Neural progenitor cell (in vitro differentiated cells): ENCODE measurements around the gene MID1. TPM values are rescaled to one million over a fixed set of nuclear protein-coding genes. Genes with fewer than 3 reads are reported as not detected.

Experiments used
- DNase-seq: peaks from one replicate; pipeline ENCODE4 v3.0.0-alpha.2; 2016; ENCODE audit warnings: low spot score
- H2AFZ ChIP-seq: fragments of 200-600 bp; sonication (generic); replicated peaks from 2 replicates; pipeline ENCODE4 v1.6.1; 2016; ENCODE audit warnings: antibody characterized with exemption
- H3F3A ChIP-seq: fragments of 200-600 bp; sonication (generic); 2 replicates; pipeline ENCODE4 v1.6.1; 2016; ENCODE audit warnings: antibody characterized with exemption, low read depth
- H3K27ac ChIP-seq: fragments of 200-600 bp; sonication (generic); 2 replicates; pipeline ENCODE4 v1.5.1; 2016; ENCODE audit warnings: mild to moderate bottlenecking
- H3K27me3 ChIP-seq: fragments of 200-600 bp; sonication (generic); 2 replicates; pipeline ENCODE4 v1.6.1; 2016; ENCODE audit warnings: mild to moderate bottlenecking, moderate library complexity
- H3K36me3 ChIP-seq: fragments of 200-600 bp; sonication (generic); 2 replicates; pipeline ENCODE4 v1.5.1; 2016
- H3K4me1 ChIP-seq: fragments of 200-600 bp; sonication (generic); 2 replicates; pipeline ENCODE4 v1.6.1; 2016; ENCODE audit warnings: mixed run types
- H3K4me2 ChIP-seq: fragments of 200-600 bp; sonication (generic); 2 replicates; pipeline ENCODE4 v1.6.1; 2016
- H3K4me3 ChIP-seq: fragments of 200-600 bp; sonication (generic); 2 replicates; pipeline ENCODE4 v1.5.1; 2016
- H3K79me2 ChIP-seq: fragments of 200-600 bp; sonication (generic); 2 replicates; pipeline ENCODE4 v1.6.1; 2016; ENCODE audit warnings: low read depth
- H3K9ac ChIP-seq: fragments of 200-600 bp; sonication (generic); 2 replicates; pipeline ENCODE4 v1.6.1; 2016
- H3K9me3 ChIP-seq: fragments of 200-600 bp; sonication (generic); 2 replicates; pipeline ENCODE4 v1.5.1; 2016; ENCODE audit warnings: low read depth
- H4K20me1 ChIP-seq: fragments of 200-600 bp; sonication (generic); 2 replicates; pipeline ENCODE4 v1.6.1; 2016; ENCODE audit warnings: low read depth
- H3K27ac Mint-ChIP-seq: 3 replicates; pipeline ENCODE4 v1.8.0; 2021; ENCODE audit warnings: mixed read lengths
- H3K27me3 Mint-ChIP-seq: 2 replicates; pipeline ENCODE4 v1.8.0; 2022; ENCODE audit warnings: low read depth, mild to moderate bottlenecking, inconsistent platforms, moderate library complexity, mixed read lengths; ENCODE audit not compliant: insufficient read depth
- H3K36me3 Mint-ChIP-seq: 3 replicates; pipeline ENCODE4 v1.8.0; 2021; ENCODE audit warnings: mixed read lengths
- H3K4me1 Mint-ChIP-seq: 3 replicates; pipeline ENCODE4 v1.8.0; 2021; ENCODE audit warnings: mixed read lengths
- H3K4me3 Mint-ChIP-seq: 3 replicates; pipeline ENCODE4 v1.8.0; 2021; ENCODE audit warnings: mild to moderate bottlenecking, moderate library complexity, mixed read lengths
- H3K9me3 Mint-ChIP-seq: 3 replicates; pipeline ENCODE4 v1.8.0; 2020; ENCODE audit warnings: mixed read lengths
- CTCF ChIP-seq: fragments of 200-600 bp; sonication (generic); IDR thresholded peaks from 2 replicates; pipeline ENCODE4 v1.5.1; 2017; ENCODE audit warnings: antibody characterized with exemption, mild to moderate bottlenecking
- EZH2 ChIP-seq: fragments of 200-600 bp; sonication (generic); IDR thresholded peaks from 2 replicates; pipeline ENCODE4 v1.6.1; 2017; ENCODE audit warnings: antibody characterized with exemption, mild to moderate bottlenecking, moderate library complexity
- EZH2phosphoT487 ChIP-seq: fragments of 200-600 bp; sonication (generic); IDR thresholded peaks from 2 replicates; pipeline ENCODE4 v1.6.1; 2017; ENCODE audit warnings: antibody characterized with exemption
- total RNA-seq: library from RNA; depleted of rRNA; stranded (reverse); fragments of >200 nt; gene quantifications from 2 replicates; pipeline ENCODE4 v1.2.3, GENCODE V29; 2015; ENCODE audit warnings: low replicate concordance

Gene MID1
- total RNA-seq, 1 donor from 2014 or later, result 29.5 TPM

DNA sequence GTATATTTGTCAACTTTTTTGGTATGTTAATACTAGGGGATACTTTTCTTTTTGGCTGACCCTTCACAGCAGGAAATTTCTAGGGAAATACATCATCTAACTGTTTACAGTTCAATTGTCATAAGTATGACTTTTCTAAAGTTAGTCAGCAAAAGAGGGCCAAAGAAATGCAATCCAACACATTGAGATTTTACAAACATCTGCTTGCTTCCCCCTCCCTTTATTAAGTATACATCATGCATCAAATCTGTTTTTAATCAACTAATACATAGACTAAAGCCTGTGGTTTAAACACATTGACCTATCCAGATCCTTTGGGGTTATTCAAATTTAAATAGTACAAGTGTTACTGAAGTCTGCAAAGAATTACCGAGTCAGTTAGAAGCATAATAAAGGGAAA lies 93.9 kb downstream of the MID1 start:
- H3K27ac ChIP-seq, result no peak overlapping the region
- H3K9me3 Mint-ChIP-seq, result peaks cover 2% of the 10 kb centered on the region
- no peak for DNase-seq
- peaks cover 5% of the 10 kb centered on the region for H3K4me1 Mint-ChIP-seq
- no peak overlapping the region for H3K9ac ChIP-seq
- peaks cover 30% of the 10 kb centered on the region for H3K36me3 Mint-ChIP-seq
- H3K4me1 ChIP-seq, result no peaks in the 10 kb centered on the region
- no peak overlapping the region for H3K4me3 ChIP-seq
- H3K4me3 Mint-ChIP-seq, result no peak overlapping the region
- H3K27ac Mint-ChIP-seq, result no peak overlapping the region
- H3K36me3 ChIP-seq, result no peaks in the 10 kb centered on the region
- no peaks in the 10 kb centered on the region for H3K79me2 ChIP-seq
- no peak for TF ChIP-seq CTCF
- no peak for TF ChIP-seq EZH2
- no peak for TF ChIP-seq EZH2phosphoT487
- H4K20me1 ChIP-seq, result no peaks in the 10 kb centered on the region
- no peaks in the 10 kb centered on the region for H3F3A ChIP-seq
- H3K27me3 Mint-ChIP-seq, result no peaks in the 10 kb centered on the region
- no peak overlapping the region for H2AFZ ChIP-seq
- no peaks in the 10 kb centered on the region for H3K27me3 ChIP-seq
- H3K4me2 ChIP-seq, result no peak overlapping the region
- no peaks in the 10 kb centered on the region for H3K9me3 ChIP-seq

- TF ChIP-seq CTCF (no peak), EZH2phosphoT487 (no peak), EZH2 (no peak)
- Histone ChIP-seq H3K4me1 (no peaks in the 10 kb centered on the region), H3K27ac (no peak overlapping the region), H3K36me3 (no peaks in the 10 kb centered on the region), H2AFZ (no peak overlapping the region), H3K79me2 (no peaks in the 10 kb centered on the region), H3K4me3 (no peak overlapping the region), H4K20me1 (no peaks in the 10 kb centered on the region), H3K27me3 (no peaks in the 10 kb centered on the region), H3K9ac (no peak overlapping the region), H3K9me3 (no peaks in the 10 kb centered on the region), H3F3A (no peaks in the 10 kb centered on the region), H3K4me2 (no peak overlapping the region)
- DNase-seq, result no peak
- Mint-ChIP-seq H3K27me3 (no peaks in the 10 kb centered on the region), H3K27ac (no peak overlapping the region), H3K4me3 (no peak overlapping the region), H3K4me1 (peaks cover 5% of the 10 kb centered on the region), H3K9me3 (peaks cover 2% of the 10 kb centered on the region), H3K36me3 (peaks cover 38% of the 10 kb centered on the region)
These were observed 94.8 kb downstream of the MID1 start for GRCh38 chrX:10525381-10526120.

DNA sequence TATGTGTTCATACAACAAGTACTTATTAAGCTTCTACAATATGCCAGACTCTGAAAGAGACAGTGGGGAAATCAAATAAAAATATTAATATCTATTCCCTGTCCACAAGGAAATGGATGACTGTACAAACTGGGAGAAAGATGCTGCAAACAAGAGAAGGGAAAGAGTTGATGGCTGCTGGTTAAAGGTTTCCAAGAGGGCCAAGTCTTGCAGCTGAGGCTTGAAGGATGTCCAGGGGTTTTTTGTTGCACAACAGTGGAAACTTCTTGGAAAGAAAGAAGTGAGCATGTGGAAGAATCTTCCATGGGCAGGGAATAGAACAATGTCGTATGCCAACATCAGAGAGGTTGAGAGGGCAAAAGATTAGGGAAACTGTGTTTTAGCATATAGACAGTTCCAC lies 95.8 kb downstream of the MID1 start:
- TF ChIP-seq EZH2phosphoT487, result no peak
- TF ChIP-seq EZH2, result no peak
- TF ChIP-seq CTCF, result no peak
- Histone ChIP-seq H2AFZ (no peak overlapping the region), H3F3A (no peaks in the 10 kb centered on the region), H3K4me3 (no peak overlapping the region), H3K36me3 (no peaks in the 10 kb centered on the region), H3K79me2 (no peaks in the 10 kb centered on the region), H3K4me2 (no peak overlapping the region), H3K9ac (no peak overlapping the region), H3K4me1 (no peaks in the 10 kb centered on the region), H3K27ac (no peak overlapping the region), H3K27me3 (no peaks in the 10 kb centered on the region), H3K9me3 (no peaks in the 10 kb centered on the region), H4K20me1 (no peaks in the 10 kb centered on the region)
- H3K9me3 Mint-ChIP-seq, result peaks cover 2% of the 10 kb centered on the region
- H3K4me3 Mint-ChIP-seq, result no peak overlapping the region
- peaks cover 35% of the 10 kb centered on the region for H3K36me3 Mint-ChIP-seq
- no peak overlapping the region for H3K27ac Mint-ChIP-seq
- H3K27me3 Mint-ChIP-seq, result no peaks in the 10 kb centered on the region
- H3K4me1 Mint-ChIP-seq, result peaks cover 6% of the 10 kb centered on the region
- DNase-seq, result no peak
